RWPE1 (cell line): Measurements from ENCODE around the gene CDNF.
A peak's percentile ranks its signal among the peaks of the same experiment; 100 is the strongest.

Experiments used
- CTCF ChIA-PET: fragments of 350-600 bp; sonication (Branson Sonifier 250); formaldehyde crosslinking; extraction: SDS; loops from one replicate; lab custom pipeline; 2021; lab: Yijun Ruan, JAX
- POLR2A ChIA-PET: fragments of 400-600 bp; formaldehyde crosslinking; extraction: SDS; loops from one replicate; lab custom pipeline; 2020; ENCODE audit warnings: antibody characterized with exemption; ENCODE audit not compliant: low non-redundant PET; lab: Yijun Ruan, JAX
- DNase-seq: peaks from one replicate; pipeline ENCODE4 v3.0.0; 2012; ENCODE audit warnings: low spot score
- H3K27ac ChIP-seq: fragments of 450-650 bp; 2 replicates; pipeline ENCODE4 v1.5.1; 2017
- CTCF ChIP-seq: fragments of 450-650 bp; conservative IDR thresholded peaks from 2 replicates; pipeline ENCODE4 v1.5.1; 2017; ENCODE audit warnings: low read depth, mild to moderate bottlenecking

Gene CDNF

GRCh38 chr10:14833106-14833505 lies 4.7 kb downstream of the CDNF start:
- ChIA-PET POLR2A (no interaction called here), CTCF (interaction anchor here (1.0 kb wide), 1 partner anchor 9 kb away, joined by 4 read pairs; no protein-coding TSS in a partner anchor)

GRCh38 chr10:14826076-14826829 lies 11.6 kb downstream of the CDNF start:
- CTCF ChIA-PET = no interaction called here
- no peak for DNase-seq
- no peak for TF ChIP-seq CTCF
- POLR2A ChIA-PET = no interaction called here
- H3K27ac ChIP-seq = no peak overlapping the region

More at GRCh38 chr10:14833106-14833505, 4.7 kb downstream of the CDNF start:
- H3K27ac ChIP-seq = no peak overlapping the region
- TF ChIP-seq CTCF = no peak
- no peak for DNase-seq

GRCh38 chr10:14823966-14824365 lies 13.9 kb downstream of the CDNF start:
- CTCF ChIA-PET = interaction anchor here (0.7 to 1.9 kb wide), 5 partner anchors 9 to 981 kb away, joined by 3 to 18 read pairs (median 5); partner anchors contain the start of genes CDNF, HSPA14 and MSANTD7
- TF ChIP-seq CTCF = no peak
- no peak overlapping the region for H3K27ac ChIP-seq
- POLR2A ChIA-PET = no interaction called here
- DNase-seq = no peak

- DNase-seq = peak; percentile 50
- ChIA-PET POLR2A (no interaction called here), CTCF (interaction anchor here (0.6 to 1.9 kb wide), 13 partner anchors 9 to 980 kb away, joined by 3 to 18 read pairs (median 3); partner anchors contain the start of genes CDNF, HSPA14 and MSANTD7)
- no peak overlapping the region for H3K27ac ChIP-seq
- TF ChIP-seq CTCF = peak; percentile 61
These were observed 14.7 kb downstream of the CDNF start for GRCh38 chr10:14822879-14823755.

GRCh38 chr10:14821635-14822375 lies 16.0 kb downstream of the CDNF start:
- TF ChIP-seq CTCF = no peak
- no peak overlapping the region for H3K27ac ChIP-seq
- ChIA-PET CTCF (interaction anchor here (0.6 to 1.1 kb wide), 2 partner anchors 8 to 270 kb away, joined by 3 read pairs; no protein-coding TSS in a partner anchor), POLR2A (no interaction called here)
- DNase-seq = no peak
